Measurements from ENCODE around the gene UCHL1. TPM values are rescaled to one million over a fixed set of nuclear protein-coding genes. Genes with fewer than 3 reads are reported as not detected.
A peak's percentile ranks its signal among the peaks of the same experiment; 100 is the strongest.

Gene UCHL1
- total and polyA plus RNA-seq, 2 of the 13 experiments (the other 11 are each of a cell fraction or from before 2014, with no cell fraction given) = not detected

DNA sequence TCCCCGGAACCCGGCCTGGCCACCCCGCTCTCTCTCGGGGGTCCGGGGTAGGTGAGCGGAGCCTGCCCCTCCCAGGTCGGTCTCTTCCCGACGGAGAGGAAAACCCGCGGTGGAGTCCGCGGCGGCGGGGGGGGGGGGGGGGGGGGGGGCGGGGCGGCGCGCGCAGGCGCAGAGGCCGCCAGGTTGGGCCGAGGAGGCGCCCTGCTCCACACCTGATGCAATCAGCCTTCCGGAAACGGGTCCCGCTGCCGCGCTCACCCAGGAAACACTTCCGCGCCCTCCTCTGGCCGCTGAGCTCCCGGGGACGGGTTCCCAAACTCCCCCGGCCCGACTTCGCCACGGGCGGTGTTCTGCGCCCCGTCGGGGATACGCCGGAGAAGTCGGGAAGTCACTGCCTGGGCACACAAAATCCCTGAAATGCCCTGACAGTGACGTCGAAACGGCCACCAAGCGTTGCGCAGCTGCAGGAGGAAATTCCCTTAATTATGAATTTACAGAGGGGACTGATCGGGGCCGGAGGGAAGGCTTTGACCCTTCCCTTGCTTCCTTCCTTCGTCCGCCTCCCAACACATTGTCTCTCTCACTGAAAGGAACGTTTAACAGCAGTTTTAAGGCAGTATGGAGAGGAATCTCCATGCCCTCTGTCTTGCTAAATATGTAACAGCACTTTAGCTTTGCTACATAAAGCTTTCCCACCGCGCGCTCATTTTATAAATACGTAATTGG, 40.3 kb upstream of the UCHL1 start (continued):
- TF ChIP-seq, protein P1, sequence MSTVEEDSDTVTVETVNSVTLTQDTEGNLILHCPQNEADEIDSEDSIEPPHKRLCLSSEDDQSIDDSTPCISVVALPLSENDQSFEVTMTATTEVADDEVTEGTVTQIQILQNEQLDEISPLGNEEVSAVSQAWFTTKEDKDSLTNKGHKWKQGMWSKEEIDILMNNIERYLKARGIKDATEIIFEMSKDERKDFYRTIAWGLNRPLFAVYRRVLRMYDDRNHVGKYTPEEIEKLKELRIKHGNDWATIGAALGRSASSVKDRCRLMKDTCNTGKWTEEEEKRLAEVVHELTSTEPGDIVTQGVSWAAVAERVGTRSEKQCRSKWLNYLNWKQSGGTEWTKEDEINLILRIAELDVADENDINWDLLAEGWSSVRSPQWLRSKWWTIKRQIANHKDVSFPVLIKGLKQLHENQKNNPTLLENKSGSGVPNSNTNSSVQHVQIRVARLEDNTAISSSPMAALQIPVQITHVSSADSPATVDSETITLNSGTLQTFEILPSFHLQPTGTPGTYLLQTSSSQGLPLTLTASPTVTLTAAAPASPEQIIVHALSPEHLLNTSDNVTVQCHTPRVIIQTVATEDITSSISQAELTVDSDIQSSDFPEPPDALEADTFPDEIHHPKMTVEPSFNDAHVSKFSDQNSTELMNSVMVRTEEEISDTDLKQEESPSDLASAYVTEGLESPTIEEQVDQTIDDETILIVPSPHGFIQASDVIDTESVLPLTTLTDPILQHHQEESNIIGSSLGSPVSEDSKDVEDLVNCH (CRISPR knock-in tag; IDR thresholded peaks at IDR 0.05) = no peak
- TF ChIP-seq TCF12 (IDR thresholded peaks at IDR 0.05) = no peak
- peak; percentile 54; the same call in 1 of the 2 replicates for TF ChIP-seq TCF12 (CRISPR knock-in tag; IDR thresholded peaks at IDR 0.05)
- TF ChIP-seq, protein P2, sequence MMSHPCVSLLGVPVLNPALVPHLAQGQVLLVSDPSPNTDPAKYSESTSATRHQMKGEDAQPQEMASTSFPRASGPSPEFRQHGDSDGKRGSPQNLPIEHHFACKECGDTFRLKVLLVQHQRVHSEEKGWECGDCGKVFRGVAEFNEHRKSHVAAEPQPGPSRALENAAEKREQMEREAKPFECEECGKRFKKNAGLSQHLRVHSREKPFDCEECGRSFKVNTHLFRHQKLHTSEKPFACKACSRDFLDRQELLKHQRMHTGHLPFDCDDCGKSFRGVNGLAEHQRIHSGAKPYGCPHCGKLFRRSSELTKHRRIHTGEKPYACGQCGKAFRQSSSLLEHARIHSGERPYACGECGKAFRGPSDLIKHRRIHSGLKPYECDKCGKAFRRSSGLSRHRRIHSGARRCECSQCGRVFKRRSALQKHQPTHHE (CRISPR knock-in tag; IDR thresholded peaks at IDR 0.05; ENCODE audit: borderline replicate concordance) = peak; percentile 69; the same call in 1 of the 2 replicates
- TF ChIP-seq, protein P3, sequence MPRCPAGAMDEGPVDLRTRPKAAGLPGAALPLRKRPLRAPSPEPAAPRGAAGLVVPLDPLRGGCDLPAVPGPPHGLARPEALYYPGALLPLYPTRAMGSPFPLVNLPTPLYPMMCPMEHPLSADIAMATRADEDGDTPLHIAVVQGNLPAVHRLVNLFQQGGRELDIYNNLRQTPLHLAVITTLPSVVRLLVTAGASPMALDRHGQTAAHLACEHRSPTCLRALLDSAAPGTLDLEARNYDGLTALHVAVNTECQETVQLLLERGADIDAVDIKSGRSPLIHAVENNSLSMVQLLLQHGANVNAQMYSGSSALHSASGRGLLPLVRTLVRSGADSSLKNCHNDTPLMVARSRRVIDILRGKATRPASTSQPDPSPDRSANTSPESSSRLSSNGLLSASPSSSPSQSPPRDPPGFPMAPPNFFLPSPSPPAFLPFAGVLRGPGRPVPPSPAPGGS (CRISPR knock-in tag; IDR thresholded peaks at IDR 0.05) = no peak
- TF ChIP-seq, protein P4, sequence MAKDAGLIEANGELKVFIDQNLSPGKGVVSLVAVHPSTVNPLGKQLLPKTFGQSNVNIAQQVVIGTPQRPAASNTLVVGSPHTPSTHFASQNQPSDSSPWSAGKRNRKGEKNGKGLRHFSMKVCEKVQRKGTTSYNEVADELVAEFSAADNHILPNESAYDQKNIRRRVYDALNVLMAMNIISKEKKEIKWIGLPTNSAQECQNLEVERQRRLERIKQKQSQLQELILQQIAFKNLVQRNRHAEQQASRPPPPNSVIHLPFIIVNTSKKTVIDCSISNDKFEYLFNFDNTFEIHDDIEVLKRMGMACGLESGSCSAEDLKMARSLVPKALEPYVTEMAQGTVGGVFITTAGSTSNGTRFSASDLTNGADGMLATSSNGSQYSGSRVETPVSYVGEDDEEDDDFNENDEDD (CRISPR knock-in tag; IDR thresholded peaks at IDR 0.05; ENCODE audit: borderline replicate concordance) = peak; percentile 68; the same call in 1 of the 2 replicates
- TF ChIP-seq, protein P5, sequence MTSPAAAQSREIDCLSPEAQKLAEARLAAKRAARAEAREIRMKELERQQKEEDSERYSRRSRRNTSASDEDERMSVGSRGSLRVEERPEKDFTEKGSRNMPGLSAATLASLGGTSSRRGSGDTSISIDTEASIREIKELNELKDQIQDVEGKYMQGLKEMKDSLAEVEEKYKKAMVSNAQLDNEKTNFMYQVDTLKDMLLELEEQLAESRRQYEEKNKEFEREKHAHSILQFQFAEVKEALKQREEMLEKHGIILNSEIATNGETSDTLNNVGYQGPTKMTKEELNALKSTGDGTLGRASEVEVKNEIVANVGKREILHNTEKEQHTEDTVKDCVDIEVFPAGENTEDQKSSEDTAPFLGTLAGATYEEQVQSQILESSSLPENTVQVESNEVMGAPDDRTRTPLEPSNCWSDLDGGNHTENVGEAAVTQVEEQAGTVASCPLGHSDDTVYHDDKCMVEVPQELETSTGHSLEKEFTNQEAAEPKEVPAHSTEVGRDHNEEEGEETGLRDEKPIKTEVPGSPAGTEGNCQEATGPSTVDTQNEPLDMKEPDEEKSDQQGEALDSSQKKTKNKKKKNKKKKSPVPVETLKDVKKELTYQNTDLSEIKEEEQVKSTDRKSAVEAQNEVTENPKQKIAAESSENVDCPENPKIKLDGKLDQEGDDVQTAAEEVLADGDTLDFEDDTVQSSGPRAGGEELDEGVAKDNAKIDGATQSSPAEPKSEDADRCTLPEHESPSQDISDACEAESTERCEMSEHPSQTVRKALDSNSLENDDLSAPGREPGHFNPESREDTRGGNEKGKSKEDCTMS (CRISPR knock-in tag; conservative IDR thresholded peaks at IDR 0.05) = no peak
- no peak for TF ChIP-seq ZBTB38 (CRISPR knock-in tag; IDR thresholded peaks at IDR 0.05)
- TF ChIP-seq, protein P6, sequence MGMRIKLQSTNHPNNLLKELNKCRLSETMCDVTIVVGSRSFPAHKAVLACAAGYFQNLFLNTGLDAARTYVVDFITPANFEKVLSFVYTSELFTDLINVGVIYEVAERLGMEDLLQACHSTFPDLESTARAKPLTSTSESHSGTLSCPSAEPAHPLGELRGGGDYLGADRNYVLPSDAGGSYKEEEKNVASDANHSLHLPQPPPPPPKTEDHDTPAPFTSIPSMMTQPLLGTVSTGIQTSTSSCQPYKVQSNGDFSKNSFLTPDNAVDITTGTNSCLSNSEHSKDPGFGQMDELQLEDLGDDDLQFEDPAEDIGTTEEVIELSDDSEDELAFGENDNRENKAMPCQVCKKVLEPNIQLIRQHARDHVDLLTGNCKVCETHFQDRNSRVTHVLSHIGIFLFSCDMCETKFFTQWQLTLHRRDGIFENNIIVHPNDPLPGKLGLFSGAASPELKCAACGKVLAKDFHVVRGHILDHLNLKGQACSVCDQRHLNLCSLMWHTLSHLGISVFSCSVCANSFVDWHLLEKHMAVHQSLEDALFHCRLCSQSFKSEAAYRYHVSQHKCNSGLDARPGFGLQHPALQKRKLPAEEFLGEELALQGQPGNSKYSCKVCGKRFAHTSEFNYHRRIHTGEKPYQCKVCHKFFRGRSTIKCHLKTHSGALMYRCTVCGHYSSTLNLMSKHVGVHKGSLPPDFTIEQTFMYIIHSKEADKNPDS (CRISPR knock-in tag; IDR thresholded peaks at IDR 0.05) = peak; percentile 4; the same call in 1 of the 2 replicates
- no peak for TF ChIP-seq ZFP82 (CRISPR knock-in tag; IDR thresholded peaks at IDR 0.05; ENCODE audit: borderline replicate concordance)
- TF ChIP-seq, protein P7, sequence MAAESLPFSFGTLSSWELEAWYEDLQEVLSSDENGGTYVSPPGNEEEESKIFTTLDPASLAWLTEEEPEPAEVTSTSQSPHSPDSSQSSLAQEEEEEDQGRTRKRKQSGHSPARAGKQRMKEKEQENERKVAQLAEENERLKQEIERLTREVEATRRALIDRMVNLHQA (CRISPR knock-in tag; IDR thresholded peaks at IDR 0.05) = no peak
- TF ChIP-seq, protein P8, sequence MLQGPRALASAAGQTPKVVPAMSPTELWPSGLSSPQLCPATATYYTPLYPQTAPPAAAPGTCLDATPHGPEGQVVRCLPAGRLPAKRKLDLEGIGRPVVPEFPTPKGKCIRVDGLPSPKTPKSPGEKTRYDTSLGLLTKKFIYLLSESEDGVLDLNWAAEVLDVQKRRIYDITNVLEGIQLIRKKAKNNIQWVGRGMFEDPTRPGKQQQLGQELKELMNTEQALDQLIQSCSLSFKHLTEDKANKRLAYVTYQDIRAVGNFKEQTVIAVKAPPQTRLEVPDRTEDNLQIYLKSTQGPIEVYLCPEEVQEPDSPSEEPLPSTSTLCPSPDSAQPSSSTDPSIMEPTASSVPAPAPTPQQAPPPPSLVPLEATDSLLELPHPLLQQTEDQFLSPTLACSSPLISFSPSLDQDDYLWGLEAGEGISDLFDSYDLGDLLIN (CRISPR knock-in tag; IDR thresholded peaks at IDR 0.05; ENCODE audit: borderline replicate concordance) = peak; percentile 59; the same call in 1 of the 2 replicates
- no peak for TF ChIP-seq REL (CRISPR knock-in tag; conservative IDR thresholded peaks at IDR 0.05)
- peak; percentile 74; the same call in 1 of the 2 replicates for TF ChIP-seq ZNF782 (CRISPR knock-in tag; IDR thresholded peaks at IDR 0.05; ENCODE audit: borderline replicate concordance)
- no peak for TF ChIP-seq ZNF367 (CRISPR knock-in tag; IDR thresholded peaks at IDR 0.05; ENCODE audit: borderline replicate concordance)
